ENCODE data around the gene DYSF. TPM values are rescaled to one million over a fixed set of nuclear protein-coding genes. Genes with fewer than 3 reads are reported as not detected.

The DYSF gene
- total RNA-seq, 4 donors from 2014 or later, result 10.3 to 14.9 (median 14.4) TPM

- no peak overlapping the region for H3K27ac ChIP-seq
- H3K36me3 ChIP-seq, result no peaks in the 10 kb centered on the region
- TF ChIP-seq CTCF (IDR thresholded peaks at IDR 0.05) (no peak), POLR2A (IDR thresholded peaks at IDR 0.05) (no peak)
- H3K4me1 ChIP-seq, result peaks cover 10 to 19% of the 10 kb centered on the region in 2 donors
- WGBS, 2 donors, result 89 to 96% methylated on average over 14 to 15 of the region's 15 CpGs
- no peak for DNase-seq
- no peaks in the 10 kb centered on the region for H3K27me3 ChIP-seq
- no peak overlapping the region for H3K4me3 ChIP-seq (replicated peaks in 1 of 3)
- H3K9me3 ChIP-seq, result no peaks in the 10 kb centered on the region
- intact Hi-C loops (cut with DNase I), result loop anchor here (5.0 to 10.0 kb wide), 2 partner anchors 185 to 523 kb away; no protein-coding TSS in a partner anchor
Observed at GRCh38 chr2:71611781-71612527, 158.6 kb downstream of the DYSF start.

- Histone ChIP-seq H3K27me3 (no peaks in the 10 kb centered on the region), H3K9me3 (no peaks in the 10 kb centered on the region), H3K4me3 (replicated peaks in 1 of 3) (no peak overlapping the region), H3K36me3 (no peaks in the 10 kb centered on the region), H3K27ac (no peak overlapping the region), H3K4me1 (peaks cover 10 to 19% of the 10 kb centered on the region in 2 donors)
- no peak for DNase-seq
- intact Hi-C loops (cut with DNase I), result loop anchor here (5.0 to 10.0 kb wide), 2 partner anchors 185 to 522 kb away; no protein-coding TSS in a partner anchor
- WGBS, 2 donors, result 93 to 95% methylated on average over 17 of the region's 17 CpGs
- TF ChIP-seq CTCF (IDR thresholded peaks at IDR 0.05) (no peak), POLR2A (IDR thresholded peaks at IDR 0.05) (no peak)
Observed at GRCh38 chr2:71612581-71613402, 159.4 kb downstream of the DYSF start.

- DNase-seq, result no peak
- intact Hi-C loops (cut with DNase I), result loop anchor here (5.0 to 10.0 kb wide), 2 partner anchors 184 to 521 kb away; no protein-coding TSS in a partner anchor
Observed at GRCh38 chr2:71613403-71613952, 160.1 kb downstream of the DYSF start.

More at GRCh38 chr2:71613403-71613952, 160.1 kb downstream of the DYSF start:
- no peak overlapping the region for H3K4me3 ChIP-seq (replicated peaks in 1 of 3)
- peak overlapping the region in 1 of 3 donors; percentile 55 for H3K27ac ChIP-seq
- H3K9me3 ChIP-seq, result no peaks in the 10 kb centered on the region
- TF ChIP-seq CTCF (IDR thresholded peaks at IDR 0.05) (no peak), POLR2A (IDR thresholded peaks at IDR 0.05) (no peak)
- 88 to 96% methylated on average over 2 to 3 of the region's 3 CpGs for WGBS, 2 donors
- H3K36me3 ChIP-seq, result no peaks in the 10 kb centered on the region
- H3K4me1 ChIP-seq, result peaks cover 10 to 19% of the 10 kb centered on the region in 2 donors
- H3K27me3 ChIP-seq, result no peaks in the 10 kb centered on the region
